T follicular helper cell (primary cell): ENCODE data around the gene ICAM3.

Experiments used
- DNase-seq: peaks from one replicate; pipeline ENCODE4 v3.0.0-alpha.2; 2020; ENCODE audit warnings: low read depth

Gene ICAM3

GRCh38 chr19:10320602-10321416 is 18.6 kb downstream of the ICAM3 start:
- no peak for DNase-seq

GRCh38 chr19:10318807-10319682 is 20.4 kb downstream of the ICAM3 start:
- DNase-seq, result no peak

- no peak for DNase-seq
These were observed 21.5 kb downstream of the ICAM3 start for GRCh38 chr19:10317857-10318462.

GRCh38 chr19:10317045-10317856 is 22.2 kb downstream of the ICAM3 start:
- DNase-seq, result no peak

GRCh38 chr19:10316229-10317044 is 23.0 kb downstream of the ICAM3 start:
- DNase-seq, result no peak

- peak; percentile 87 for DNase-seq
These were observed 23.8 kb downstream of the ICAM3 start, which contains the start of gene FDX2 for GRCh38 chr19:10315335-10316214. Gene FDX2, minus strand, starts transcription at chr19:10316015. Its CDS starts 19 bp downstream, at chr19:10315996.

- DNase-seq, result no peak
These were observed 30.0 kb downstream of the ICAM3 start, which contains the start of gene ZGLP1 for GRCh38 chr19:10309423-10309822. Gene ZGLP1, minus strand, starts transcription at chr19:10309815.

- DNase-seq, result no peak
These were observed 33.1 kb downstream of the ICAM3 start for GRCh38 chr19:10306327-10306726.

- no peak for DNase-seq
These were observed 34.2 kb downstream of the ICAM3 start for GRCh38 chr19:10305139-10305806.

GRCh38 chr19:10299545-10300458 is 39.6 kb downstream of the ICAM3 start:
- DNase-seq, result no peak

GRCh38 chr19:10295847-10296591 is 43.4 kb downstream of the ICAM3 start:
- no peak for DNase-seq

- DNase-seq, result peak; percentile 55
These were observed 44.0 kb downstream of the ICAM3 start for GRCh38 chr19:10295305-10295846.

- DNase-seq, result no peak
These were observed 45.1 kb downstream of the ICAM3 start for GRCh38 chr19:10294368-10294697.

- DNase-seq, result no peak
These were observed 45.6 kb downstream of the ICAM3 start for GRCh38 chr19:10293637-10294367.

GRCh38 chr19:10292789-10293636 is 46.4 kb downstream of the ICAM3 start:
- no peak for DNase-seq
